AG04449 (cell line): ENCODE measurements around the gene SPANXN3.
"Not testable (repeated sequence)": the region's sequence is repeated elsewhere in the genome, so short reads cannot be mapped to it uniquely, and the experiment has no call there.

ENCODE experiments used
- CTCF ChIA-PET: fragments of 350-600 bp; formaldehyde crosslinking; extraction: SDS; loops from one replicate; lab custom pipeline; 2021; ENCODE audit warnings: antibody characterized with exemption; lab: Yijun Ruan, JAX
- POLR2A ChIA-PET: fragments of 400-600, 350-600 bp; formaldehyde crosslinking; extraction: SDS; loops from one replicate; lab custom pipeline; 2020; ENCODE audit warnings: antibody characterized with exemption, inconsistent platforms; lab: Yijun Ruan, JAX
- DNase-seq: peaks from one replicate; pipeline ENCODE4 v3.0.0-alpha.2; 2010; ENCODE audit warnings: low read depth, low spot score
- H3K4me3 ChIP-seq: 2 replicates; pipeline ENCODE4 v1.5.1; 2011; ENCODE audit warnings: low read depth, mild to moderate bottlenecking, control low read depth, low read length
- TF ChIP-seq, protein P1 (sequence below): IDR thresholded peaks from one replicate; pipeline ENCODE4 v1.5.1; 2011; ENCODE audit warnings: mild to moderate bottlenecking, moderate library complexity, low read length, control low read depth, inconsistent platforms; ENCODE audit not compliant: insufficient read depth; ENCODE audit errors: missing control alignments

The SPANXN3 gene, protein sequence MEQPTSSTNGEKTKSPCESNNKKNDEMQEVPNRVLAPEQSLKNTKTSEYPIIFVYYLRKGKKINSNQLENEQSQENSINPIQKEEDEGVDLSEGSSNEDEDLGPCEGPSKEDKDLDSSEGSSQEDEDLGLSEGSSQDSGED

DNA sequence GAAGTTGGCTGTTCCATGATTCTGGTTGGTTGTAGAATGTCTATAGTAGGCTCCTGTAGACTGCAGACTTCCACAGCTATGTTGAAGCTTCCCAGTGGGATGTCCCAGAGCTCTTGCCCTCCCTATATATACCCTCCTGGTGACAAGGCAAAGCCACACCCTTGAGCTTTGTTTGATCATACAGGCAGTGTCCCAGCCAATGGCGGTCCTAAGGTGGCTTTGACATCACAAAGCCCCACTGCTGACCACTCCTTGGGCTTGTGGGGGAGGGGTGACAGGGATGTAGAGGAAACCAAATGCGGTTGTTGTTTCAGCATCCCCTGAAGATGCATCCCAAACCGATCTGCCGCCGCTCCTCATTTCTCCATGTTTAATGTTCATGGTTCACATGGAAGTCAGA, at the start of gene SPANXN3:
SPANXN3 (minus strand) TSS at position 101 of the 400 bp plus-strand sequence; CDS start at position 17, 84 bp downstream.
- DNase-seq, CTCF ChIA-PET, POLR2A ChIA-PET, H3K4me3 ChIP-seq: not testable (repeated sequence)

DNA sequence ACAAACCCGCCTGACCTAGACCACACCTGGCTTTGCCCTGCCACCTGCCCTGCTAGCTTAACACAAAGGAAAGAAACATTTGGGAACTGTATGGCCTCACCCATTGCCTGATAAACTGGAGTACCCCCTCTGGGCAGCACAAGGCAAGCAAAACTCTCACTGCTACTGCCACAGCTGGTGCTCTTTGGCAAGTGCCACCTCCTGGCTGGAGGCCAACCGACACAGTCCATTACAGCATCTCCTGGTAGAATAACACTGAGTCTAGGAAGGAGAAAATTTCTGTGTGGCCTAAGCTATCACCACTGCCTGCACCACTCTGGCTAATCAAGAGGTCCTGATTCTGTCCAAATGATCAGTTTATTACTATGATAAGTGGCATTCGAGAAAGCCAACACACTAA, 18.9 kb upstream of the SPANXN3 start:
- no peak overlapping the region for H3K4me3 ChIP-seq
- ChIA-PET POLR2A (no interaction called here), CTCF (no interaction called here)
- no peak for DNase-seq
- TF ChIP-seq, protein P1, sequence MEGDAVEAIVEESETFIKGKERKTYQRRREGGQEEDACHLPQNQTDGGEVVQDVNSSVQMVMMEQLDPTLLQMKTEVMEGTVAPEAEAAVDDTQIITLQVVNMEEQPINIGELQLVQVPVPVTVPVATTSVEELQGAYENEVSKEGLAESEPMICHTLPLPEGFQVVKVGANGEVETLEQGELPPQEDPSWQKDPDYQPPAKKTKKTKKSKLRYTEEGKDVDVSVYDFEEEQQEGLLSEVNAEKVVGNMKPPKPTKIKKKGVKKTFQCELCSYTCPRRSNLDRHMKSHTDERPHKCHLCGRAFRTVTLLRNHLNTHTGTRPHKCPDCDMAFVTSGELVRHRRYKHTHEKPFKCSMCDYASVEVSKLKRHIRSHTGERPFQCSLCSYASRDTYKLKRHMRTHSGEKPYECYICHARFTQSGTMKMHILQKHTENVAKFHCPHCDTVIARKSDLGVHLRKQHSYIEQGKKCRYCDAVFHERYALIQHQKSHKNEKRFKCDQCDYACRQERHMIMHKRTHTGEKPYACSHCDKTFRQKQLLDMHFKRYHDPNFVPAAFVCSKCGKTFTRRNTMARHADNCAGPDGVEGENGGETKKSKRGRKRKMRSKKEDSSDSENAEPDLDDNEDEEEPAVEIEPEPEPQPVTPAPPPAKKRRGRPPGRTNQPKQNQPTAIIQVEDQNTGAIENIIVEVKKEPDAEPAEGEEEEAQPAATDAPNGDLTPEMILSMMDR: no peak

DNA sequence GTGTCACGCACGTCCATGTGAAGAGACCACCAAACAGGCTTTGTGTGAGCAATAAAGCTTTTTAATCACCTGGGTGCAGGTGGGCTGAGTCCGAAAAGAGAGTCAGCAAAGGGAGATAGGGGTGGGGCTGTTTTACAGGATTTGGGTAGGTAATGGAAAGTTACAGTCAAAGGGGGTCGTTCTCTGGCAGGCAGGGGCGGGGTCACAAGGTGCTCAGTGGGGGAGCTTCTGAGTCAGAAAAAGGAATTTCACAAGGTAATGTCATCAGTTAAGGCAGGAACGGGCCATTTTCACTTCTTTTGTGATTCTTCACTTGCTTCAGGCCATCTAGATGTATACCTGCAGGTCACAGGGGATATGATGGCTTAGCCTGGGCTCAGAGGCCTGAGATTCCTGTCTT, 15.1 kb downstream of the SPANXN3 start:
- CTCF ChIA-PET, H3K4me3 ChIP-seq, DNase-seq, POLR2A ChIA-PET: not testable (repeated sequence)

DNA sequence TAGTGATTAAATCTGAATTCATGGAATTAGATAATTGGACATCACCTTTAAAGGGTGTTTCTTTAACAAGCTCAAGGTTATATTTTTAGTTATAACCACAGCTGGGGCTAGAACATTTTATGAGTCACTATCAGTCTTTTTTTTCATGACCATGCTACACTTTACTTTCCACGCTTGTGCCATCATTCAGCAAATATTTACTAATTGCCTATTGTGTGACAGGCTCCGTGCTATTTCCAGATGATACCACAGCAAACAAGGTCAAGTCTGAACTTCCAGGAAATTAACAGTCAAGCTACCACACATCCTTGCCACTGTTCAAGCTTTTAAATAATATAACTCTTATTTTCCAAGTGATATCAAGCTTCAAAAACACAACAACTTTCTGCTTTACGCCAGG, 16.5 kb downstream of the SPANXN3 start:
- no peak overlapping the region for H3K4me3 ChIP-seq
- POLR2A ChIA-PET: no interaction called here
- no peak for DNase-seq
- CTCF ChIA-PET: no interaction called here
- TF ChIP-seq, protein P1: no peak

DNA sequence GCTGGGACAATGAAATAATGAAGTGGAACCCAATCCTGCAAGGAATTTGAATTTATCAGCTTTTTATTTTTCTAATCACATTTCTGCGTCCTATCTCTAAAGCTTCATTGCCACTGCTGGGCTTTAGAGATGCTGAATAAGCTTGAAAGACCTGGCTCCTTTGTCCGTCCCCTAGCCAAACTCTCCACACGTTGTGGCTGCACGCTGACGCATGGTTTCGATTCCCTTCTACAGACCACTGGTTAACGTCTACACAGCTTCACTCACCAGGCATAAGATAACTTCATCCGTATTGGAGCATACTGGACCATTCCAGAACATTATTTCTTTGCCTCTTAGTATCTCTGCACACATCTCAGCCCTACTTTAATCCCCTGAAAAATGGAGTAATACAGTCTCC, 31.2 kb downstream of the SPANXN3 start:
- CTCF ChIA-PET: no interaction called here
- POLR2A ChIA-PET: no interaction called here
- no peak for DNase-seq
- no peak overlapping the region for H3K4me3 ChIP-seq
- TF ChIP-seq, protein P1: no peak

DNA sequence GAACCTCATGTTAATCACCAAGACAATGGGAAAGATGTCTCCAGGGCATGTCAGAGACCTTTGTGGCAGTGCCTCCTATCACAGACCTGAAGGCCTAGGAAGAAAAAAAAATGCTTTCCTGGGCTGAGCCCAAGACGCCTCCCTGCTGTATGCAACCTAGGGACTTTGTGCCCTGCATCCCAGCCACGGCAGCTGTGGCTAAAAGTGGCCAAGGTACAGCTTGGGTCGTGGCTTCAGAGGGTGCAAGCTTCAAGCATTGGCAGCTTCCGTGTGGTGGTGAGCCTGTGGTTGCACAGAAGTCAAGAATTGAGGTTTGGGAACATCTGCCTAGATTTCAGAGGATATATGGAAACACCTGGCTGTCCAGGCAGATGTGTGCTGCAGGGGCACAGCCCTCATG, 40.5 kb downstream of the SPANXN3 start:
- H3K4me3 ChIP-seq: no peak overlapping the region
- CTCF ChIA-PET: no interaction called here
- DNase-seq: no peak
- POLR2A ChIA-PET: no interaction called here
- TF ChIP-seq, protein P1: no peak

DNA sequence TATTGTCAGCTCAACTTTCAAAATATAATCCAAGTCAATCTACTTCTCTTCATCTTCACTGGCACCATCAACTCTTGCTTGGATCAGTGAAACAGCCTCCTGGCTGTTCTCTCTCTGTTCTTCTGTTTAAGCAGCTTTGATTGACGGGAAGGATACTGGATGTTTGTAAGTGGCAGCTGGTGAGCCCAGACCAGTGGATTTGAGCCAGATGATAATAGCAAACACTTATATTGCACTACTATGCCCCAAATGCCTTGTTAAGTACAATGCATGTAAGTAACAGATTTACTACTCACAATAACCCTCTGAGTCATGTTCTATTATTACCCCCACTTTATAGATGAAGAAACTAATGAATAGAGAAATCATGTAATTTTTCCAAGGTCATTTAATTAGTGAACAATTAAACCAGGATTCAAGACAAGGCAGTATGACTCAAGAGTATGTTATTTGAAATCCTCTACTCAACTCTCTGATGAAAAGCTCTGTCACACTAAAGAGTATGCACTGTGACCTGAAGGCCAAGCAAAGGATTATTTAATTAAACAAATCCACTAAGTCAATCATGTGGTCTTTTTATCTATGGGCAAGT, 44.8 kb downstream of the SPANXN3 start:
- no peak overlapping the region for H3K4me3 ChIP-seq
- CTCF ChIA-PET: no interaction called here
- POLR2A ChIA-PET: no interaction called here
- TF ChIP-seq, protein P1: no peak
- DNase-seq: no peak
